Measurements from ENCODE around the gene IRGQ. TPM values are rescaled to one million over a fixed set of nuclear protein-coding genes. Genes with fewer than 3 reads are reported as not detected.
"Not testable (repeated sequence)": the region's sequence is repeated elsewhere in the genome, so short reads cannot be mapped to it uniquely, and the experiment has no call there.

The IRGQ gene
- total RNA-seq, 6 experiments from 2014 or later, result 9.1 to 18.6 (median 11.0) TPM

DNA sequence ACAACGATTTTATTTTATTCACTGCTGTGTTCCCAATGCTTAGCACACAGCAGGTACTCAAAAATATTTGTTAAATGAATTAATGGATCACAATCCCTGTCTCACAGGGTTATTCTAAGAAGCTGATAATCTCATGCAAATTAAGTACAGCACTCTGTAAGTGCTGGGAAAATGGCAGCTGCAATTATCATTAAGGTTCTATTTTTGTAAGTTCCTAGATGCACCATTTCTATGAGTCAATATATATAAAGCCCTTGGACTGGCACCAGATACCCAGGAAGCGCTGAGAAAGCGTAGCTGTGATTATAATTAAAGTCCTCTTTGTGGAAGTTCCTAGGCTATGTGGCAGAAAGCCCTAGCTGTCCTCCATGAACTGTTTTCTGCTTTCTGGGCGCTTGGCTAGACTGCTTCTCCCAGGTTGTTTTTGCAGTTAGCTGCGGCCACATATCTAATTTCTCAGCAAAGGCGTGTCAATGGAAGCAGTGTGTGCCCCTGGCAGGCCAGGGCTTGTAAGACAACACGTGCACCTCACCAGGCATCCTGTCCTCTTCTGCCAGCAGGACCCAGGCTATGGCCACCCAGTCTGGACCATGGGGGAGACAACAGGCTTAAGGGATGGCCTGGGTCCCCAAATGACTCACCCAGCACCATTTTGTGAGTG, 10.8 kb upstream of the IRGQ start:
- peaks cover 0 to 3% (median 0%) of the 10 kb centered on the region in 4 donors for H3K36me3 ChIP-seq
- TF ChIP-seq CTCF (IDR thresholded peaks at IDR 0.05), result no peak
- TF ChIP-seq POLR2A (IDR thresholded peaks at IDR 0.05), result no peak
- intact Hi-C loops (cut with DNase I), result no loop called here
- H3K9me3 ChIP-seq, result no peaks in the 10 kb centered on the region
- H3K27ac ChIP-seq, result no peak overlapping the region
- no peak overlapping the region for H3K4me3 ChIP-seq
- WGBS (ENCODE audit: insufficient coverage, low coverage, low lambda C conversion rate, missing lambda C conversion rate), result 85% methylated on average over 5 of the region's 7 CpGs
- no peaks in the 10 kb centered on the region for H3K4me1 ChIP-seq
- H3K27me3 ChIP-seq, result no peaks in the 10 kb centered on the region
- DNase-seq (no peak), ATAC-seq (no peak)

- TF ChIP-seq CTCF (IDR thresholded peaks at IDR 0.05), result no peak
- TF ChIP-seq POLR2A (IDR thresholded peaks at IDR 0.05), result no peak
- peaks cover 0 to 9% (median 0%) of the 10 kb centered on the region in 4 donors for H3K36me3 ChIP-seq
- H3K27ac ChIP-seq, result no peak overlapping the region
- H3K4me1 ChIP-seq, result no peaks in the 10 kb centered on the region
- intact Hi-C loops (cut with DNase I), result no loop called here
- H3K27me3 ChIP-seq, result no peaks in the 10 kb centered on the region
- ATAC-seq, result no peak
- 84% methylated on average over 4 of the region's 7 CpGs for WGBS (ENCODE audit: insufficient coverage, low coverage, low lambda C conversion rate, missing lambda C conversion rate)
- H3K4me3 ChIP-seq, result no peak overlapping the region
- no peak for DNase-seq
- no peaks in the 10 kb centered on the region for H3K9me3 ChIP-seq
Observed at GRCh38 chr19:43605875-43606568, 10.1 kb upstream of the IRGQ start.

DNA sequence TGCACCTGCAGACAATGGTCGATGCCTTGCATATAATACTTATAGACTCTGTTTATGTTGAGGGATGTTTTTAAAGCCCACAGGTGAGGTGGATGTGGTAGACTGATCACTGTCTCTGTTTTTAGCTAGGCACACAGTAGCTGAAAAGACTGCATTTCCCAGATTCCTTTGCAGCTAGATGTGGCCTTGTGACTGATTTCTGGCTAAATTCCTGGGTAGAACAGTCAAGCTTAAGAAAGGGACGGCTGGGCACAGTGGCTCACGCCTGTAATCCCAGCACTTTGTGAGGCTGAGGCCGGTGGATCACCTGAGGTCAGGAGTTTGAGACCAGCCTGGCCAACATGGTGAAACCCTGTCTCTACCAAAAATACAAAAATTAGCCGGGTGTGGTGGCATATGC, 4.4 kb upstream of the IRGQ start:
- DNase-seq; intact Hi-C loops (cut with DNase I); ATAC-seq; H3K27ac ChIP-seq; H3K9me3 ChIP-seq; H3K27me3 ChIP-seq; H3K4me3 ChIP-seq: not testable (repeated sequence)
- Histone ChIP-seq H3K4me1 (peaks cover 0 to 17% (median 5%) of the 10 kb centered on the region in 4 donors), H3K36me3 (peaks cover 0 to 18% (median 1%) of the 10 kb centered on the region in 4 donors)
- WGBS (ENCODE audit: insufficient coverage, low coverage, low lambda C conversion rate, missing lambda C conversion rate), result 70% methylated on average over 2 of the region's 5 CpGs

- 78% methylated on average over 4 of the region's 4 CpGs for WGBS (ENCODE audit: insufficient coverage, low coverage, low lambda C conversion rate, missing lambda C conversion rate)
- Histone ChIP-seq H3K36me3 (peaks cover 0 to 18% (median 1%) of the 10 kb centered on the region in 4 donors), H3K9me3 (no peaks in the 10 kb centered on the region), H3K27me3 (no peaks in the 10 kb centered on the region), H3K27ac (no peak overlapping the region), H3K4me1 (peaks cover 0 to 22% (median 6%) of the 10 kb centered on the region in 4 donors), H3K4me3 (no peak overlapping the region)
- TF ChIP-seq POLR2A (IDR thresholded peaks at IDR 0.05) (no peak), CTCF (IDR thresholded peaks at IDR 0.05) (no peak)
- no peak for ATAC-seq
- intact Hi-C loops (cut with DNase I), result no loop called here
- no peak for DNase-seq
Observed at GRCh38 chr19:43599635-43600295, 3.8 kb upstream of the IRGQ start.
